NCI-H1048 (cell line): ENCODE data around the gene SOCS1.

Experiments
- DNase-seq: peaks from one replicate; lab custom pipeline; 2025; lab: John Stamatoyannopoulos, UW

Gene SOCS1

GRCh38 chr16:11245222-11245737 is 10.7 kb downstream of the SOCS1 start:
- DNase-seq, result no peak

- no peak for DNase-seq
Observed at GRCh38 chr16:11242658-11243057, 13.3 kb downstream of the SOCS1 start.

GRCh38 chr16:11241480-11242204 is 14.4 kb downstream of the SOCS1 start:
- no peak for DNase-seq

- DNase-seq, result no peak
Observed at GRCh38 chr16:11240636-11241473, 15.1 kb downstream of the SOCS1 start.

- no peak for DNase-seq
Observed at GRCh38 chr16:11239644-11240632, 16.1 kb downstream of the SOCS1 start.

- no peak for DNase-seq
Observed at GRCh38 chr16:11238272-11239202, 17.5 kb downstream of the SOCS1 start.

- no peak for DNase-seq
Observed at GRCh38 chr16:11236461-11237254, 19.3 kb downstream of the SOCS1 start.

GRCh38 chr16:11235703-11235991 is 20.4 kb downstream of the SOCS1 start:
- DNase-seq, result no peak

- no peak for DNase-seq
Observed at GRCh38 chr16:11234884-11235702, 20.9 kb downstream of the SOCS1 start.

- DNase-seq, result no peak
Observed at GRCh38 chr16:11233727-11234376, 22.2 kb downstream of the SOCS1 start.

- no peak for DNase-seq
Observed at GRCh38 chr16:11232852-11233726, 22.9 kb downstream of the SOCS1 start.

- DNase-seq, result no peak
Observed at GRCh38 chr16:11232302-11232851, 23.6 kb downstream of the SOCS1 start.

GRCh38 chr16:11231367-11231970 is 24.5 kb downstream of the SOCS1 start:
- no peak for DNase-seq

- DNase-seq, result no peak
Observed at GRCh38 chr16:11229906-11230305, 26.1 kb downstream of the SOCS1 start.

GRCh38 chr16:11229432-11229831 is 26.6 kb downstream of the SOCS1 start:
- DNase-seq, result no peak

- no peak for DNase-seq
Observed at GRCh38 chr16:11225677-11226549, 30.1 kb downstream of the SOCS1 start.
